Measurements from ENCODE around the gene SIL1.

DNA sequence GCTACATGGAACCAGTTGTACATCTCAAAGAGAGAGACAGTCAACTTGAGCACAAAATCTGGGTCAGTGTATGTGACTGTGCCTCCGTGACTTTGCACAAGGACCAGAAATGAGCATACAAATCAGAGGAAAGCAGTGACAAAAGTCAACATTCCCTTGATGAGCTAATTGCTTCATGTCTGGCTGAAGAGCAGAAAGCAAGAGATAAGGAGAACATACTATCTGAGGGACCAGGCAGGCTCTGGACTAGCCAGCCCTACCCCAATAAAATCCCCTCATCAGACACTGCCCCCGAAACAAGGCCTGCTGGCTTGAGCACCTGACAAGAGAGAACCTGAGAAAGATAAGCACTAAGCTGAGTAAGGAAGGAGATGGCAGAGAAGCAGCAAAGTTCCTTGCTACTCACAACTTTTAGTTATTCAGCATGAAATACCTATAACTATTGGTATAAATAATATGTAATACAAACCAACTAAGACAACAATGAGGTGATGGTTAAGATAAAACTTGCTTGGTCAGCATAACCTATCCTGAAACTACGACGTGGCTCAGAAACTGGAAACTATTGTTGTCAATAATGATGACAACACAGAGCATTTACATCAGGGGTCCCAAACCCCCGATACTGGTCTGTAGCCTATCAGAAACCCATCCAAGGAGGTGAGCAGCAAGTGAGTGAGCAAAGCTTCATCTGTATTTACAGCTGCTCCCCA, 9.5 kb downstream of the SIL1 start:
- TF ChIP-seq, protein P1, sequence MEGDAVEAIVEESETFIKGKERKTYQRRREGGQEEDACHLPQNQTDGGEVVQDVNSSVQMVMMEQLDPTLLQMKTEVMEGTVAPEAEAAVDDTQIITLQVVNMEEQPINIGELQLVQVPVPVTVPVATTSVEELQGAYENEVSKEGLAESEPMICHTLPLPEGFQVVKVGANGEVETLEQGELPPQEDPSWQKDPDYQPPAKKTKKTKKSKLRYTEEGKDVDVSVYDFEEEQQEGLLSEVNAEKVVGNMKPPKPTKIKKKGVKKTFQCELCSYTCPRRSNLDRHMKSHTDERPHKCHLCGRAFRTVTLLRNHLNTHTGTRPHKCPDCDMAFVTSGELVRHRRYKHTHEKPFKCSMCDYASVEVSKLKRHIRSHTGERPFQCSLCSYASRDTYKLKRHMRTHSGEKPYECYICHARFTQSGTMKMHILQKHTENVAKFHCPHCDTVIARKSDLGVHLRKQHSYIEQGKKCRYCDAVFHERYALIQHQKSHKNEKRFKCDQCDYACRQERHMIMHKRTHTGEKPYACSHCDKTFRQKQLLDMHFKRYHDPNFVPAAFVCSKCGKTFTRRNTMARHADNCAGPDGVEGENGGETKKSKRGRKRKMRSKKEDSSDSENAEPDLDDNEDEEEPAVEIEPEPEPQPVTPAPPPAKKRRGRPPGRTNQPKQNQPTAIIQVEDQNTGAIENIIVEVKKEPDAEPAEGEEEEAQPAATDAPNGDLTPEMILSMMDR (IDR thresholded peaks at IDR 0.05; ENCODE audit: low read depth, low read length, poor library complexity, severe bottlenecking), result no peak
- no peak for TF ChIP-seq EZH2phosphoT487 (IDR thresholded peaks at IDR 0.05; ENCODE audit: borderline replicate concordance, low read length)
